Mesenchymal stem cell (in vitro differentiated cells and primary cell): ENCODE data around the gene C12orf57.

ENCODE experiments used
- DNase-seq: peaks from one replicate; pipeline ENCODE4 v3.0.0-alpha.2; 2013
- H2AFZ ChIP-seq: one replicate; pipeline ENCODE4 v1.6.1; 2013; ENCODE audit warnings: low read depth, mild to moderate bottlenecking, control low read depth, inconsistent platforms, low read length, moderate library complexity
- H2AK5ac ChIP-seq: 2 replicates; pipeline ENCODE4 v1.6.1; 2013; ENCODE audit warnings: low read length, moderate library complexity, mild to moderate bottlenecking, inconsistent platforms; ENCODE audit not compliant: severe bottlenecking
- H2BK120ac ChIP-seq: one replicate; pipeline ENCODE4 v1.6.1; 2013; ENCODE audit warnings: low read depth, mild to moderate bottlenecking, inconsistent platforms, low read length, moderate library complexity
- H2BK12ac ChIP-seq, 2 experiments: one replicate each; pipeline ENCODE4 v1.6.1; 2013; ENCODE audit warnings: inconsistent platforms in 2 of 2, low read length in 2 of 2, mild to moderate bottlenecking in 2 of 2, moderate library complexity in 2 of 2, control low read depth in 1 of 2
- H2BK15ac ChIP-seq: one replicate; pipeline ENCODE4 v1.6.1; 2013; ENCODE audit warnings: mild to moderate bottlenecking, low read depth, inconsistent platforms; ENCODE audit not compliant: poor library complexity, severe bottlenecking
- H2BK5ac ChIP-seq: 2 replicates; pipeline ENCODE4 v1.6.1; 2013; ENCODE audit warnings: low read depth, mild to moderate bottlenecking, low read length, control low read depth, inconsistent platforms; ENCODE audit not compliant: poor library complexity, severe bottlenecking
- H3K14ac ChIP-seq, 2 experiments: one replicate each; pipeline ENCODE4 v1.6.1; 2013; ENCODE audit warnings: inconsistent platforms in 2 of 2, low read length in 2 of 2, control low read depth in 1 of 2, mild to moderate bottlenecking in 1 of 2, moderate library complexity in 1 of 2
- H3K18ac ChIP-seq, 2 experiments: one replicate each; pipeline ENCODE4 v1.6.1; 2013; ENCODE audit warnings: inconsistent platforms in 2 of 2, low read length in 2 of 2, control low read depth in 1 of 2, low read depth in 1 of 2, mild to moderate bottlenecking in 1 of 2
- H3K23ac ChIP-seq, 2 experiments: one replicate each; pipeline ENCODE4 v1.6.1; 2013; ENCODE audit warnings: inconsistent platforms in 2 of 2, low read length in 2 of 2, mild to moderate bottlenecking in 2 of 2, moderate library complexity in 2 of 2, control low read depth in 1 of 2
- H3K27ac ChIP-seq: 2 replicates; pipeline ENCODE4 v1.5.1; 2013; ENCODE audit warnings: mild to moderate bottlenecking, moderate library complexity, low read length, control low read depth, inconsistent platforms; ENCODE audit not compliant: poor library complexity, severe bottlenecking
- H3K27me3 ChIP-seq, 2 experiments: 2 replicates each; pipeline versions ENCODE4 v1.6.1 to v1.7.0; 2013; ENCODE audit warnings: low read length in 2 of 2, mild to moderate bottlenecking in 2 of 2, moderate library complexity in 2 of 2, control low read depth in 1 of 2, inconsistent platforms in 1 of 2; ENCODE audit not compliant: control insufficient read depth in 1 of 2, insufficient read depth in 1 of 2
- H3K36me3 ChIP-seq, 2 experiments: 2 replicates each; pipeline versions ENCODE4 v1.6.1 to v1.7.0; 2013; ENCODE audit warnings: low read length in 2 of 2, control low read depth in 1 of 2, inconsistent platforms in 1 of 2, low read depth in 1 of 2, mild to moderate bottlenecking in 1 of 2; ENCODE audit not compliant: insufficient read depth in 2 of 2, control insufficient read depth in 1 of 2
- H3K4ac ChIP-seq, 2 experiments: one replicate each; pipeline ENCODE4 v1.6.1; 2013; ENCODE audit warnings: inconsistent platforms in 2 of 2, low read length in 2 of 2, mild to moderate bottlenecking in 2 of 2, moderate library complexity in 2 of 2, control low read depth in 1 of 2, low read depth in 1 of 2
- H3K4me1 ChIP-seq: 2 replicates; pipeline ENCODE4 v1.6.1; 2013; ENCODE audit warnings: low read depth, low read length, control low read depth; ENCODE audit not compliant: control insufficient read depth, insufficient read depth
- H3K4me2 ChIP-seq: 2 replicates; pipeline ENCODE4 v1.6.1; 2013; ENCODE audit warnings: low read length, mild to moderate bottlenecking, inconsistent platforms; ENCODE audit not compliant: poor library complexity, severe bottlenecking
- H3K4me3 ChIP-seq, 2 experiments: 2 replicates each; pipeline versions ENCODE4 v1.5.1 to v1.7.0; 2013; ENCODE audit warnings: low read length in 2 of 2, mild to moderate bottlenecking in 2 of 2, control low read depth in 1 of 2, low read depth in 1 of 2; ENCODE audit not compliant: insufficient read depth in 1 of 2
- H3K79me1 ChIP-seq: replicated peaks from 2 replicates; pipeline ENCODE4 v1.6.1; 2013; ENCODE audit warnings: mild to moderate bottlenecking, control low read depth, low read length, inconsistent platforms; ENCODE audit not compliant: poor library complexity, severe bottlenecking
- H3K9ac ChIP-seq: 2 replicates; pipeline ENCODE4 v1.7.0; 2013; ENCODE audit warnings: mild to moderate bottlenecking, low read length, moderate library complexity
- H3K9me3 ChIP-seq: 2 replicates; pipeline ENCODE4 v1.7.0; 2013; ENCODE audit warnings: mild to moderate bottlenecking, low read length; ENCODE audit not compliant: control insufficient read depth
- H4K8ac ChIP-seq: one replicate; pipeline ENCODE4 v1.6.1; 2013; ENCODE audit warnings: inconsistent platforms, mild to moderate bottlenecking, low read length, moderate library complexity
- H4K91ac ChIP-seq: one replicate; pipeline ENCODE4 v1.6.1; 2013; ENCODE audit warnings: mild to moderate bottlenecking, low read length, inconsistent platforms
- WGBS: methylation state at CpG from one replicate; pipeline ENCODE4 v1.1.7; 2013; ENCODE audit warnings: mixed read lengths; 5-methylcytosine and 5-hydroxymethylcytosine counted together

The C12orf57 gene

GRCh38 chr12:6954316-6955107 is 10.7 kb downstream of the C12orf57 start:
- no peak overlapping the region for H3K27ac ChIP-seq
- H3K9me3 ChIP-seq = no peaks in the 10 kb centered on the region
- H2AK5ac ChIP-seq = no peak overlapping the region
- peak overlapping the region; percentile 12 for H4K8ac ChIP-seq
- H3K14ac ChIP-seq = no peak overlapping the region
- peak overlapping the region in 1 of 2 experiments; percentile 11 for H3K4me3 ChIP-seq
- H4K91ac ChIP-seq = peak overlapping the region; percentile 25
- H3K9ac ChIP-seq = peak overlapping the region; percentile 32
- 95% methylated on average over 21 of the region's 21 CpGs for WGBS
- H2BK12ac ChIP-seq = peak overlapping the region in 1 of 2 experiments; percentile 38
- no peak for DNase-seq
- H3K27me3 ChIP-seq = peaks cover 0 to 18% of the 10 kb centered on the region in 2 experiments
- H2BK15ac ChIP-seq = peak overlapping the region; percentile 62
- H2BK120ac ChIP-seq = no peak overlapping the region
- peaks cover 0 to 33% of the 10 kb centered on the region in 2 experiments for H3K36me3 ChIP-seq
- H2BK5ac ChIP-seq = no peak overlapping the region
- peaks cover 2% of the 10 kb centered on the region for H3K79me1 ChIP-seq
- H3K4me1 ChIP-seq = peaks cover 14% of the 10 kb centered on the region
- no peak overlapping the region for H2AFZ ChIP-seq
- H3K4me2 ChIP-seq = no peak overlapping the region
- H3K4ac ChIP-seq = no peak overlapping the region
- H3K23ac ChIP-seq = no peak overlapping the region
- H3K18ac ChIP-seq = no peak overlapping the region

DNA sequence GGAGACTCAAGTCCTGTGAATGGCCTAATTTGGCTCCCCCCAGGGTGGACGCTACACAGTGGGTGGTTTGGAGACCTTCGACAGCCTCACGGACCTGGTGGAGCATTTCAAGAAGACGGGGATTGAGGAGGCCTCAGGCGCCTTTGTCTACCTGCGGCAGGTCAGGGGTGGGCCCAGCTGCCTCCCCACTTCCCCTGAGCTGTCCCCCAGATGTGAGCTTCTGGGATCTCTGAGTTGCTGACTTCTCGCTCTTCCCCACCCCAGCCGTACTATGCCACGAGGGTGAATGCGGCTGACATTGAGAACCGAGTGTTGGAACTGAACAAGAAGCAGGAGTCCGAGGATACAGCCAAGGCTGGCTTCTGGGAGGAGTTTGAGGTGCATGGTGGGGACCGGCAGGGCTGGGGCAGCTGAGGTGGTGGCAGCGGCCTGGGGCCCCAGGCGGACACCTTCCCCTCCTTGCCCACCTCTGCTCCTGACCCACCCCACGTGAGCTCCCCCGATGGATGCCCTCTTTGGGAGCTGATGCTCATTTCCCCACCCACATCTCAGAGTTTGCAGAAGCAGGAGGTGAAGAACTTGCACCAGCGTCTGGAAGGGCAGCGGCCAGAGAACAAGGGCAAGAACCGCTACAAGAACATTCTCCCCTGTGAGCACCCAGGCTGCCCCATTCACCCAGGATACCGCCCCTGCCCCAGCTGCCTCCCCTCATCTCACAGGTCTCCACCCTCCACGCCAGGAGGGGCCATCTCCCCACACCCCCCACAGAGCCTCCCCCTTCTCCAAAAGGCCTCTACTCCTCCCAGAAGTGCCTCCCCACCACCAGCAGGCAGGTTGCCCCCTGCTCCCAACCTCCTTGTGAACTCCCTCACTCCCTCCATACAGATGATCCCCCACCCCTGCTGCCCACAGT is 11.5 kb downstream of the C12orf57 start:
- Histone ChIP-seq H4K8ac (no peak overlapping the region), H3K9ac (no peak overlapping the region), H3K27ac (no peak overlapping the region), H3K79me1 (peaks cover 1% of the 10 kb centered on the region), H3K23ac (no peak overlapping the region), H3K4me2 (no peak overlapping the region), H4K91ac (no peak overlapping the region), H3K4me1 (peaks cover 14% of the 10 kb centered on the region), H2BK120ac (no peak overlapping the region), H2BK5ac (no peak overlapping the region), H3K9me3 (no peaks in the 10 kb centered on the region), H3K4ac (no peak overlapping the region), H3K18ac (no peak overlapping the region), H3K4me3 (peak overlapping the region in 1 of 2 experiments; percentile 35), H3K36me3 (peaks cover 0 to 40% of the 10 kb centered on the region in 2 experiments), H2BK15ac (no peak overlapping the region), H3K27me3 (peaks cover 0 to 18% of the 10 kb centered on the region in 2 experiments), H2AK5ac (no peak overlapping the region), H3K14ac (no peak overlapping the region), H2AFZ (no peak overlapping the region), H2BK12ac (peak overlapping the region in 1 of 2 experiments; percentile 38)
- 95% methylated on average over 22 of the region's 22 CpGs for WGBS
- no peak for DNase-seq

- 87% methylated on average over 28 of the region's 28 CpGs for WGBS
- H3K4me2 ChIP-seq = no peak overlapping the region
Observed at GRCh38 chr12:6956021-6956727, 12.4 kb downstream of the C12orf57 start.

More at GRCh38 chr12:6956021-6956727, 12.4 kb downstream of the C12orf57 start:
- H3K4me3 ChIP-seq = no peak overlapping the region
- no peak overlapping the region for H2BK15ac ChIP-seq
- peaks cover 0 to 40% of the 10 kb centered on the region in 2 experiments for H3K36me3 ChIP-seq
- H3K23ac ChIP-seq = no peak overlapping the region
- no peak overlapping the region for H3K18ac ChIP-seq
- H2BK120ac ChIP-seq = no peak overlapping the region
- no peak overlapping the region for H2BK5ac ChIP-seq
- no peak overlapping the region for H4K8ac ChIP-seq
- H3K9me3 ChIP-seq = no peaks in the 10 kb centered on the region
- H3K14ac ChIP-seq = no peak overlapping the region
- H3K4me1 ChIP-seq = peaks cover 15% of the 10 kb centered on the region
- H3K27me3 ChIP-seq = peaks cover 0 to 18% of the 10 kb centered on the region in 2 experiments
- no peak overlapping the region for H3K4ac ChIP-seq
- DNase-seq = no peak
- no peak overlapping the region for H2BK12ac ChIP-seq
- H3K79me1 ChIP-seq = no peaks in the 10 kb centered on the region
- no peak overlapping the region for H2AFZ ChIP-seq
- peak overlapping the region; percentile 32 for H4K91ac ChIP-seq
- H3K27ac ChIP-seq = no peak overlapping the region
- H2AK5ac ChIP-seq = no peak overlapping the region
- H3K9ac ChIP-seq = no peak overlapping the region
